Measurements from ENCODE around the gene CGGBP1.
"Not testable (repeated sequence)": the region's sequence is repeated elsewhere in the genome, so short reads cannot be mapped to it uniquely, and the experiment has no call there.

Gene CGGBP1

GRCh38 chr3:88019024-88019423 lies 39.8 kb downstream of the CGGBP1 start:
- Mint-ChIP-seq H3K4me1 (ENCODE audit: low read depth) (peaks cover 7% of the 10 kb centered on the region), H3K9me3 (no peaks in the 10 kb centered on the region), H3K4me3 (no peak overlapping the region), H3K36me3 (ENCODE audit: low read depth) (no peaks in the 10 kb centered on the region), H3K27ac (no peak overlapping the region), H3K27me3 (no peaks in the 10 kb centered on the region)
- DNase-seq: no peak

DNA sequence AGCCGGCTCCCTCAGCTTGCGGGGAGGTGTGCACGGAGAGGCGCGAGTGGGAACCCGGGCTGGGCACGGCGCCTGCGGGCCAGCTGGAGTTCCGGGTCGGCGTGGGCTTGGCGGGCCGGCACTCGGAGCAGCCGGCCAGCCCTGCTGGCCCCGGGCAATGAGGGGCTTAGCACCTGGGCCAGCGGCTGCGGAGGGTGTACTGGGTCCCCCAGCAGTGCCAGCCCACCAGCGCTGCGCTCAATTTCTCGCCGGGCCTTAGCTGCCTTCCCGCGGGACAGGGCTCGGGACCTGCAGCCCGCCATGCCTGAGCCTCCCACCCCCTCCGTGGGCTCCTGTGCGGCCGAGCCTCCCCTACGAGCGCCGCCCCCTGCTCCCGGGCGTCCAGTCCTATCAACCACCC lies 43.1 kb downstream of the CGGBP1 start:
- H3K27ac Mint-ChIP-seq; DNase-seq; H3K4me3 Mint-ChIP-seq; H3K27me3 Mint-ChIP-seq; H3K9me3 Mint-ChIP-seq; H3K4me1 Mint-ChIP-seq (ENCODE audit: low read depth); H3K36me3 Mint-ChIP-seq (ENCODE audit: low read depth): not testable (repeated sequence)

GRCh38 chr3:88013592-88013991 lies 45.2 kb downstream of the CGGBP1 start:
- Mint-ChIP-seq H3K27me3 (peaks cover 3% of the 10 kb centered on the region), H3K27ac (no peak overlapping the region), H3K4me1 (ENCODE audit: low read depth) (peaks cover 3% of the 10 kb centered on the region), H3K9me3 (no peaks in the 10 kb centered on the region), H3K36me3 (ENCODE audit: low read depth) (no peaks in the 10 kb centered on the region), H3K4me3 (no peak overlapping the region)
- DNase-seq: no peak

- Mint-ChIP-seq H3K27me3 (peaks cover 6% of the 10 kb centered on the region), H3K9me3 (no peaks in the 10 kb centered on the region), H3K27ac (no peak overlapping the region), H3K4me1 (ENCODE audit: low read depth) (no peaks in the 10 kb centered on the region), H3K36me3 (ENCODE audit: low read depth) (no peaks in the 10 kb centered on the region), H3K4me3 (no peak overlapping the region)
- DNase-seq: no peak
These were observed 48.0 kb downstream of the CGGBP1 start for GRCh38 chr3:88010810-88011209.

GRCh38 chr3:88009066-88009465 lies 49.7 kb downstream of the CGGBP1 start:
- Mint-ChIP-seq H3K4me3 (no peak overlapping the region), H3K9me3 (no peaks in the 10 kb centered on the region), H3K36me3 (ENCODE audit: low read depth) (no peaks in the 10 kb centered on the region), H3K27ac (no peak overlapping the region), H3K4me1 (ENCODE audit: low read depth) (peaks cover 1% of the 10 kb centered on the region), H3K27me3 (peaks cover 6% of the 10 kb centered on the region)
- no peak for DNase-seq

DNA sequence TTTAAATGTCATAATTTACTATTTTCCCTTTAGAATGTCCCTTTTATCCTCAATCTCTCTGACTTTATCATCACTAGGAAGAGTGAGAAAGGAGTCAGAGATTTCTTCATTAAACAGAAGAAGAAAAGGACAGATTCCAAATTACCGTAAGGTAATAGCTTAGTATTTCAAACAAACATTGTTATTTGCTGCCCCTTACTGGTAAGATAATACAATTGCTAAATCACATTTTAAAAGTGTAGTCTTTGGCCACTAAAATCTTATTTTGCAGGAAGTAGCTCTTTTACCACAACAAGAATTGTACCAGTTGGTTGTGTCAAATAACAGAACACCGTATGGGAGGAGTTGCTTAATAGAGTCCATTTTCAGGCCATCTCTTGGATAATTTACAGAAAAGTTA lies 53.7 kb downstream of the CGGBP1 start:
- Mint-ChIP-seq H3K9me3 (no peaks in the 10 kb centered on the region), H3K27me3 (peaks cover 10% of the 10 kb centered on the region), H3K27ac (no peak overlapping the region), H3K4me3 (no peak overlapping the region), H3K36me3 (ENCODE audit: low read depth) (no peaks in the 10 kb centered on the region), H3K4me1 (ENCODE audit: low read depth) (peaks cover 9% of the 10 kb centered on the region)
- no peak for DNase-seq

- no peak overlapping the region for H3K27ac Mint-ChIP-seq
- H3K27me3 Mint-ChIP-seq: peaks cover 10% of the 10 kb centered on the region
- no peak for DNase-seq
- H3K36me3 Mint-ChIP-seq (ENCODE audit: low read depth): no peaks in the 10 kb centered on the region
- no peak overlapping the region for H3K4me3 Mint-ChIP-seq
- peaks cover 9% of the 10 kb centered on the region for H3K4me1 Mint-ChIP-seq (ENCODE audit: low read depth)
- H3K9me3 Mint-ChIP-seq: no peaks in the 10 kb centered on the region
These were observed 55.6 kb downstream of the CGGBP1 start for GRCh38 chr3:88003115-88003755.

- no peak overlapping the region for H3K4me3 Mint-ChIP-seq
- DNase-seq: no peak
- peaks cover 16% of the 10 kb centered on the region for H3K4me1 Mint-ChIP-seq (ENCODE audit: low read depth)
- no peaks in the 10 kb centered on the region for H3K36me3 Mint-ChIP-seq (ENCODE audit: low read depth)
- no peaks in the 10 kb centered on the region for H3K9me3 Mint-ChIP-seq
- peaks cover 10% of the 10 kb centered on the region for H3K27me3 Mint-ChIP-seq
- no peak overlapping the region for H3K27ac Mint-ChIP-seq
These were observed 56.4 kb downstream of the CGGBP1 start for GRCh38 chr3:88002448-88002847.
